GDM1 (cell line): Measurements from ENCODE around the gene PRPF40A.

ENCODE experiments used
- DNase-seq: peaks from one replicate; lab custom pipeline; 2025; lab: John Stamatoyannopoulos, UW

PRPF40A gene

DNA sequence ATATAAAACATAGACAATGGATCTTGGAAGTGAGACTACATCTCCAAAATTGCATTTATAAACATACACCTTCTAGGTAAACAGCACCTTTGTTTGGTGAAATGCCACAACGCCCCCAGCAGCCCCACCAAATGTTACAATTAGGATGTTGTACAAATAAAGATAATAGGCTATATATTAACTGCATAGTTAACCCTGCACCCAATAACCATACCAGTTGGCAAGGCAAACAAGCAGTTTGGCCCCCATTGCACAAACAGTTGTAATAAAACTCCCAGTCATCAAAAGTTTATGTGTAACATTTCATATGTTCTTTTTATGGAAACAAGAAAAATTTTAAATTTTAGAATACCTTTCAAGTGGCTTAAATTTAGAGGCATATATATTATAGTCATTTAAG lies 67.3 kb downstream of the PRPF40A start:
- DNase-seq = no peak

DNA sequence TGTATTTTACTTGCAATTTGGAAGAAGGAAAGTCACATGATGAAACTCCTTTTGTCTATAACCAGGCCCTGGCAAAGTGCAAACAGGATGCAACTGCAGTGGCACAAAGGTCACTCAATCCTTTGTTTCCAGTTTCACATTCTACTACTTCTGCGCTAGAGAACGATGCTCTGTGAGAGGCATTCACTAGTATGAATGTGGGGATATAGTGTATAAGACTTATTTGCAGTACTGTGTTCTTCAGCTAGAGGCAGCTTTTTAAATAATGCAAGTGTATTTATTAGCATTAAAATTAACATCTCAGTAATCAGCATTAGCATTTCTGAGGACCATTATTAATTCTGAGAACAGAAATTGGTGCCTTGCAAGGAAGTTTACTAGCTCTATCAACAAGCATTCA lies 68.9 kb downstream of the PRPF40A start:
- no peak for DNase-seq

DNA sequence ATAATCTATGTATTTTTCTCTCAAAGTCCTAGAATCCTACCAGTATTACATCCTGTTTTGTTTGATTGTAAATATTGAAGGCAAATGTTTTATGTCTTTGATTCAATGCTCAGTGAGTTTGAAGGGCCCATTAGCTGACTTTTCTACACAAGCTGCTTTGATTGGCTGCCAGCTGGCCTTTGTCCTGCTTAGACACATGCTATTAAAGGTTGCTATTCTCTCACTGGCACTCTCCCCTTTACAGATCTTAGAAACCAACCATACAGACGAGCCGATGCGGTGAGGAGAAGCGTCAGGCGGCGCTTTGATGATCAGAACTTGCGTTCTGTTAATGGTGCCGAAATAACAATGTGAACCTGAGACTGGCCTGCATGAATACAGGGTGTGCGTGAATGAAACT lies 69.7 kb downstream of the PRPF40A start:
- no peak for DNase-seq

DNA sequence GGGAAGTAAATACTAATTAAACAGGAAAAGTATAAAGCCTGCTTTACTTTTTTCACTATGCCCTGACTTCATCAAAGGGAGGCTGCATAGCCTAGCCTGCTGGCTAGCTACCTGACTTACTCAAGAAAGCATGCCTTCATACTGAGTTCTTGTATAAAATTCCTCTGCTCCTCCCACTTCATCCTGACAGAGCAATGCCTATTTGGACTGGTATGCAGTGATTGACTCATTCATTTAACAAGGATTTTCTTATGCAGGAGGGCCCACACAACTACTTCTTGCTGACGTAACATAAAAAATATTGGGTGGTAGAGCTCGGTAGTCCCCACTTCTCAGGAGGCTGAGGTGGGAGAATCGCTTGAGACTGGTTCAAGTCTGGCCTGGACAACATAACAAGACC lies 70.5 kb downstream of the PRPF40A start:
- DNase-seq = no peak

DNA sequence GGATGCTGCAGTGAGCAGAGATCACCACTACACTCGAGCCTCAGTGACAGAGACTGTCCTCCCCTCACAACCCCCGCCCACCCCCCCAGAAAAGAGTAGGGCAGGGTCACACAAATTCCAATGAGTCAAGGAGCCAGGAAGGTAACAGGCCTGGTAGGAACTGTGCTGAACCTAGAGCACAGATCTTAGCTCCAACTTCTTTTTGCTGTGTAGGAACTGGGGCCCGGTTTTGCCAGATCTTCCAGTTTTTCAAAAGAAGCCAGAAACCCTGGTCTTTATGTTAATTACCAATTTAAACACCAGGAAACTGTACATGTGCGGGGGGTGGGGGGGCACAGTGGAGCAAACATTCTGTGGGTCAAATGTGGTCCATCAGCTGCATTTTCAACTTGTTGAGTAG lies 71.0 kb downstream of the PRPF40A start:
- DNase-seq = no peak

DNA sequence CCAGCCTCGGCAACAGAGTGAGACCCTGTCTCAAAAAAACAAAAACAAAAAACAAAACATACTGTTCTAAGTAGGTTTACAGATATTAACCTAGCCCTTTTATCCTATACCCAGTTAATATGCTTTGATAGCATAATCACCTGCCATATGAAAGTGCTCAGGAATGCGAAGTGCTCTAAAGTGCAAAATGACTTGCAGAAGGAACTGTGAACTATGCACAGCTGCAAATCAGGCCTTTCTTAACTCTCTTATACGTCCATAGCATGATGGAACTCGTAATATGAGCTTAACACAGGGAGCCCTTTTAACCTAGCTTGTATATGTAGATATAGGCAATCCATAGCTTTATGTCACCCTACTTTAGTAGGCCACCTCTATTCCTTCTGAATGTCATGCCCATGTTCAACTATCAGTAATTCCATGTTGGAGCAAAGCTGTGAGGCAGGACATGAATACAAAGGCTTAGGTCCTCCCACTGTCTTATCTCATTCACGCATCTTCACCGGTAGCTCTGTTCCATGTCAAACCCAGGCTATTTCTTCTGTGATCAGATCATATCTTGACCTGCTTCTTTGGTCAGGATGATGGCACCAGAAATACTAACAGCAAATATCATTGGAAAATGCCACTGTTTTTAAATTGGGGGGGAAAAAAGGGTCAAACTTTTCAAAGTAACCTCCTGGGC lies 72.9 kb downstream of the PRPF40A start:
- no peak for DNase-seq

DNA sequence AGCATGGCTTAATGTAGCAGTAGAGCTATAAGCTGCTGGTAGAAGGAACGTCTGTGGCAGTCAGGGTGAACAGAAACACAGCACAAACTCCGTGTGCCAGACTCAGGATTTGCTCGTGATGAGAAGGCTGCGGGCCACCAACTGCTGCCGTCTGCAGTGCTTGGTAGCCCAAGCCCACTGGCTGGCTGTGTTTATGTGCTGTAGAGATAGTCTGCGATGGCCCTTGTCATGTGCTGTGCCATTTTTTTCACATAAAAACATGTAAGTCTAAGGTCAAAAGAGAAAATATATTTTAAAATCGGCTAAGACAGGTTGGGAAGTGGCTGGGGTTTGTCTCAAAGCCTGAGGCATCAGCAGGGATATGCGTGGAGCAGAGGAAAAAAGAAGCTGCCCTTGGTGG lies 78.7 kb downstream of the PRPF40A start:
- no peak for DNase-seq

DNA sequence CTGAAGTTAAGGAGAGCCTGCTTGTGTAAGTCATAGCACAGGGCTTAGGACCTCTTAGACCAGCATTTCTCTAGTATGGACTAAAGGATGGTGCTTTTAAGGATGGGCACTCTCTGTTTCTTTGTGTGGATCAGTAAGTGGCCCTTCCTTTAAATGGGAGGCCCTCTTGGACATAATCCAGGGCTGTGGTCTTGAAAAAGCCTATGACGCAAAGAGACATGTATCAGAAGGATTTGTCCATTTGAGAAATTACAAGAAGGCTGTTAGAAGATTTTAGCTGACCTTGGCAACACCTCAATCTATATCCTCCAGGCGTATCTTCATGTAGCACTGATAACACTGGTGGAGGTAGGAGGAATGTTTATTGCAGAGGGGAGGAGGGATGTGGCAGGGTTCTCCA lies 79.2 kb downstream of the PRPF40A start:
- no peak for DNase-seq

DNA sequence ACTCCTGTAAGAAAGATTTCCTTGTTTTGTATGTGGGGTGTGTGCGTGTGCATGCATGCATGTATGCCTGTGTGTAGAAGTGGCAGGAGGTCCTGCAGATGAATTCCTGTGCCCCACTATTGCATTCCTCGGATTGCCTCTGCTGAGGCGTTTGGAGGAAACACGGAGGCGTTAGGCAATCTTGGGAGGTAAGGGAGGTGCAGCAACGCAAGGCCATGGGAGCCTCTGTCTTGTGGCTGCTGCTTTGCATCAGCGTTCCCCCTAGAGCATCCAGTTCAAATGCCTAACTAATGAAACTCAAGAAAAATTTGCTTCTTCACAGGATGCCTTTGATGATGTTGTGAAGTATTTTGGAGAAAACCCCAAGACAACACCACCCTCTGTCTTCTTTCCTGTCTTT lies 80.0 kb downstream of the PRPF40A start:
- DNase-seq = no peak

DNA sequence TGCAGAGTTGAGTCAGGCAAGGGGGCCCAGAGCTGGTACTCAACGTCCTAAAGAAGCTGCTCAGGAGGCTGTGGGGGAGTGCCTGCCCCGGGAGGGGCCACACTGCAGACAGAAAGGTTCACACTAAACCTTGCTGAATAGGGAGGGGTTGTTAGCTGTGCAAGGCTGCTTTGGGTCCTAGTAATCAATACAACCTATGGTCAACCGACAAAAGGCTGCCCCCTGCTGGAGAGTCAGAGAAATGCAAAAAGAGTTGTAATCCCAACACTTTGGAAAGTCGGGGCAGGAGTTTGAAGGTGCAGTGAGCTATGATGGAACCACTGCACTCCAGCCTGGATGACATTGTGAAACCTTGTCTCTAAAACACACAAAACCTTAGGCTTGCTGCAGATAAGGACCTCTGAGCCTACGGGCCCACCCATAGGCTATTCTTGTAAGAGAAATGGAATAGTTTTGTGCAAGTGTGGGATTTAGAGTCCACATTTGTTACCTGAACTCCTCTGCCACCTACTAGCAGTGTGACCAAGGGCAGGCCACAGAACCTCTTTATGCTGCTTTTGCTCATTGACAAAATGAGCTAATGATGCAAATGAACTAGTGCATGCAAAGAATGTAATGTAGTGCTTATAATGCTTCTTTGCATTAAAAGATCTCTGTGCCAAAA lies 81.5 kb downstream of the PRPF40A start:
- DNase-seq = peak; percentile 21

DNA sequence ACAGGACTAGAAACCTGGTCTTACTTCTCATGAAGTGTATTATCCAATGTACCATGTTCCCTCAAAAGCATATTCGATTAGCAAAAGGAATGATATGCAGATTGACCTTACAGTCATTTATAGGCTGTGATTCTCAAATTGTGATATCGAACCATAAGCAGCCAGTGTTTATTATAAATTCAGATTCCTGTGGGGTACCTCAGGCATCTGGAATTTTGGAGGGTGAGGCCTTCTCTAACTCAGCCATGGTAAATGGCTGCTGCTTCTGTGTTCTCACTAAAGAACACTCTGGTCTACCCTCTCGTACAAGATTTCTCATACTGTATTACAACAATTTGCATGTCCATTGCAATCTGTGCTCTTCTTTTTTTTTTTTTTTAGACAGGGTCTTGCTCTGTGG lies 84.5 kb downstream of the PRPF40A start:
- no peak for DNase-seq

DNA sequence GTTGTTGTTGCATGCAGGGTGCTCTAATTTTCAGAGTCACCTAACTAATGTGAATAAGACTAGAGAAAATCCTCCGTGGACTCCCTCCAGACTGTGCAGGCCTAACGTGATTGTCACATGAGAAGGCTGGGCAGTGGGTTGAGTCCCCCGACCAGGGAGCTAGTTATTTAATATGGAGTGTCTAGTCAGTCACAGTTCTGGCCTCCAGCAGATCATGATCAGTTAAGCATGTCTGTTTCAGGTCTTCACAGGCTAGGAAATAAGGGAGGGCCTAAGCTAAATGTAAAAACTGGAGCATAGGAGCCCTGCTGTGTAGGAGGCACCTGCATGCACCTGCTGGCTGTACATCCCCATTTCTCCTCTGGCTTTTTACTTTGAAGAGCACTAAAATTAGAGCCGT lies 86.8 kb downstream of the PRPF40A start:
- no peak for DNase-seq

DNA sequence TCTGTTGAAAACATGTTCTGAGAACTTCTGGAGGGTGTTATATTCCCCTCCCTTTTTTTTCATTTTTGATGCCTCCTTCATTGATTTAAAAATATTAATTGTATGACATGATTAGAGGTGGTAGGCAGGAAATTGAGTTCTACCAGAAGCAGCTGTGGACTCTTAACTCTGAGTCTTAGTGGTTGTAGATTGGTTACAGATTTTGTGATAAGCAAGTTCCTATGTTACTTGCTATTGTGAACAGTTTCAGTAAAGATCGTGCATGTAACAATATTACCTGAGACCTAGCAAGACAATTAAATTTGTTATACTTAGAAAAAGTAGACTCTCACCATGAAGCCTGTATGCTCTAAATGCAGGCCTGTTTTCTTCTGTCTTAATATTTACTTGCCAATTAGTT lies 88.1 kb downstream of the PRPF40A start:
- DNase-seq = no peak

DNA sequence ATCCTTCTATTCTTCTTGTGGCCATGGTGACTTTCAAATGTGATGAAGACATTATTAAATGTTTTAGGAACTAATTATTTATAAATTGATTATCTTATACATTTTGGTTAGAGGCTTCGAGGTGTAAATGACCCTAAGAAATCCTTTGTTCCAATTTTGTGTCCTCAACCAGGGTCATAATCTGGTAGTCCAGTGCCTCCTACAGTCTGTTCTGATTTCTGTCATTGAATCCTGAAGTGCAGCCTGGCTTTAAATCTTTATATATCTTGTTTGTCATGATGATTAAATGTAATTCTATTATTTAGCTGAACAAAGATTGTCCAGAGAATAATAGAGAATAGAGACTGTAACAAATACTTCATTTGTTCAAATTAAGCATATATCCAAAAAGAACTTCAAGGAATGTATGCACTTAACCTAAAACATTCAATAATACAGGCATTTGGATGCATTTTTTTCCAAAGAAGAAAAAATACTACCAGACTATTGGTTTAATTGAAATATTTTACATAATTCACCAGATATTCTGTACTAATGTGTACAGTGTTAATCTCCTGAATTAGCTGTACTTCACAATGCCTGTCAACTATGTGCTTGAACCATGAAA lies 89.8 kb downstream of the PRPF40A start:
- peak; percentile 4 for DNase-seq

DNA sequence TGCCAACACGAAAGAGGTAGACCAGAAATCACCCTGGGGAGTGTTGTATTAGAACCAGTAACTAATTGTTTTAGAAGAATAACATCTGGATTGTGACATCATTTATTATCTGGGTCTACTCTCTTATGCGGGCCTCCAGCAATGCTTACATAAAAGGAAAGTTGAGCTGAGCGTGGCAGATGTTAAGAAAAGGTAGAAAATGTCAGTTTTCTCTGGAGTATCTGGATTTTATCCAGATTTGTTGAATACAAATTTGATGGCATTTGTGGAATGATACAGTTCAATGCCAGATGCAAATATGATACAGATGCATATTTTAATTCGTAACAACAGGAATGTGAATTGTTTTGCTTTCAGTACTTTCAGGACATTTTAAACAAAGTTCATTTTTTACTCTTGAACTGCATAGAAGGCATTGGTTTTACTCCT lies 90.3 kb downstream of the PRPF40A start:
- DNase-seq = no peak

DNA sequence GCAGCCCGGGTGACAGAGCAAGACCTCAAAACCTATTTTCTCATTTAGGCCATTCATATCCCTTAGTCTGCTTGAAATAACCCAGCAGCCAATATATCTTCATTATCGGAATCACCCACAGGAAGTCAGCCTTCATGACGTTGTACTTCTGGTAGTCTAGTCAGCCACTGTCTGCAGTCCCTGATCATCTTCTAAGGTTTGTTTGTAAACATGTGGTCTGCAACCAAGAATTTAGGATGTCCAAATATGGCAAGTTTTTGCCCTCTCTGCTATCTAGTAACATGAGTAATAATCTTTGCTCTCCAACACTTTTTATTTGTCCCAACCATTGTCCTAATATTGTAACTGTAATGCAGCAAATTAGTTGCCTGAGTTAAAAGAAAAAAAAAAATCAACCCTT lies 92.5 kb downstream of the PRPF40A start:
- DNase-seq = no peak

DNA sequence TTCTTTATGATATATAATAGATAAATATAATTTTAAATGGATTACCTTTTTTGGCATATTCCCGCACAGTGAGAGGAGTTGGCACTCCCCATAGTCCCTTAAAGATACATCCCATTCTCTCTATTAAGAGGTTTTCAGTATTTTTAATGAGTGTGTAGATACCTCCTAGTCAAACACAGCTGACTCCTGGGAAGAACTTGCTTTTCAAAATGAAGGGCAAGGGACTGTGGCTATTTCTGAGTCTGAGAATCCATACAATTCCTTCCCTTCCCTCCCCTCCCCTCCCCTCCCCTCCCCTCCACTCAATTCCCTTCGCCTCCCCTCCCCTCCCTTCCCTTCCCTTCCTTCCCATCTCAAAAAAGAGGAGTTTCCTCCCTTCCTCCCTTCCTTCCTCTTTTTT lies 93.5 kb downstream of the PRPF40A start:
- no peak for DNase-seq

DNA sequence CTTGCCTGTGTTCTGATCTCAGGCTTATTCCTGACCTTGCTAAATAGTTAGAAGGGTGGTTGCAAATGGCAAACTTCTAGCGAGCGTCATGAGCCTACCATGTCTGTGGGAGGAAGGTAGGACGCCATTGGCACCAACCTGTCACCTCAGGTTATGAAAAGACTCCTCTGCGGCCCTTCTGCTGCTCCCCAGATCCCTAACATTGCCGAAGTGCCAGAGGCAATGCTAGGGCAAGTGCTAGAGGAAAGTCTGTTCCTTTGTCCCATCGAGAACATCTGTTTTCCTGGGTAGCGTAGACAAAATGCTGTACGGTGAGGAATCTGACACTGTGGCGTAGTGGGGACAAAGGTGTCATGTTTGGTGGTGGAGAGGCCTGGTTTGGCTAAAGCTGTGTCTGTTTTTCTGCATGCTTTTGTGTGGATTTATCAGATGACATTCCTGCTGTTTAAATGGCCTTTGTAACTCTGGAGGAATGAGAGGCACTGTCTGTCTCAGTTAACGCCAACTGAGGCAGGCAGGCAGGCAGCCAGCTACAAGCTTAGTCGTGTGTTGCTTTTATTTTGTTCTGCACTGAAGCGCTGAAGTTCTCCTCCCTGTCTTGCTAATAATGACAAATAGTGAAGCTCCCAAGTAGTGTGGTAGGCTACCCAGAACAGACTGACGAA lies 94.1 kb downstream of the PRPF40A start:
- no peak for DNase-seq

DNA sequence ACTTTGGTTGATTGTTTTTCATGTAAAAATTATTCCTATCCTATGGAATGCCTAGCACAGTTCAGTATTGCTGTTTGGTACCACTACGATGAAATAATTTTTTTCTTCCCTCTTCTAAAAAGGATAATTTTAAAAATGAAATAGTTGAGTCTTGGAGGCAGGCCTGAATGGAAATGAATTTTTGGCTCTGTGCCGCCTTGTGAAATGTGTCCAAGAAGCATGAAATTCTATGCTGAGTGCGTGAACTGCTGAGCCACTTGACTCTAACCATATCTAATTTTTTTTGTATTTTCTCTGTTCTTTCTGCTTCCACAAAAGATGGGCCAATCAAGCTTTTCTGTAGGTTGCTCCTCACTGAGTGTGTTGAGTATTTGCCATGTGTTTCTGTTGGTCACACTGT lies 95.0 kb downstream of the PRPF40A start:
- DNase-seq = no peak

DNA sequence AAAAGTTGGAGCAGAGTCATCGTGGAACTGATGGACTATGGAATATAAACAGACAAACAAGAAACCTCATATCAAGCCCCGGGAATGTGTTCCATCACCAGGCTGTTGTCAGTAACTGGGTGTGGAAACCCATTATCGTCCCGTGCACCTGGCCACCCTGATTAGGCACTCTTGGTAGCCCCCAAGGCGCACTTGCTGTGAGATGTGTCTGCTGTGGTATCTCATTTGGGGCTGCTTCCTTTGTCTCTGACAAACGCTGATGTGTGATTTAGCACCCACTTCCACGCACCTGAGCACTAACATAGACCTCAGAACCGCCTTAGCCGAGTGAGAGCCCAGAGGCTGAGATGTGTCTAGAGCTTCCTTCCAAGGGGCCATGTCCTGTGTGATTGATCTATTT lies 96.3 kb downstream of the PRPF40A start:
- DNase-seq = no peak

DNA sequence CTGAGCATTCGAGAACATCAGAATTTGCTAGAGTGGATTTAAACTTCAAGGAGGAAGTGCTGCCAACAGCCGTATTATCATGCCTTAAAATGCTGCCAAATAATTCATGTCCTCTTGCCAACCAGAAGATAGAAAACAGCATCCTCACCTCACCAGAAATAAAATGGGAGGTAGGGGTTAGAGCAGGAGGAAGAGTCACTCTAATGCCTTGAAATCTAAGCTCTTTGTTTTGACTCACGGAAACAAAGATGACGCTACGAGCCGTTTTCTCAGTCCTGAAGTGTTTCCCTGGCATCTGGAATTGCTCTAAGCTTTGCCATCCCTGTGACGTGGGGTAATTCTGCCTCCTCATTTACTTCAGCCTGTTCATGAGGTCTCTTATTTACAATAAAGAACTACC lies 97.1 kb downstream of the PRPF40A start:
- DNase-seq = no peak

DNA sequence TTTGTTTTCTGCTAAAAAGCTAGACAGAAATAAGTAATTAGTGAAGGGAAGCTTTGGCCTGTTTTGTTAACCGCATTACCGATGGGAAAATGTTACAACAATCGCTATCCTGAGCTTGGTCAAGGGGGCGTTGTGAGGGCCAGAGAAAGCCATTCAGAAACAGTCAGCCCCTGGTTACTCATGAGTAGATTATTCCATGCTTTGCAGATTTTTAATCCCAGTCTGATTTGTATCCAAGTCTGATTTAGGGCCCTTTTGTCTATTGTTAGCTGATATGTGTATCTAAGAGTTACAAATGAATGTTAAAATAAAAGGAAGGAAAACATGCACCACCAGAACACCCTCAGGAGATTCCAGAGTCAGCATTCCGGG lies 99.1 kb downstream of the PRPF40A start:
- no peak for DNase-seq
